ENCODE data around the gene TGFA. TPM values are rescaled to one million over a fixed set of nuclear protein-coding genes. Genes with fewer than 3 reads are reported as not detected.
A peak's percentile ranks its signal among the peaks of the same experiment; 100 is the strongest.

The TGFA gene
- total RNA-seq, 1 donor from 2014 or later = 0.31 TPM

- Mint-ChIP-seq H3K27ac (no peak overlapping the region), H3K27me3 (peaks cover 58% of the 10 kb centered on the region), H3K9me3 (no peaks in the 10 kb centered on the region), H3K4me1 (peaks cover 19% of the 10 kb centered on the region), H3K4me3 (no peak overlapping the region), H3K36me3 (ENCODE audit: low read depth) (no peaks in the 10 kb centered on the region)
- CTCF ChIA-PET = no interaction called here
- DNase-seq (no peak), ATAC-seq (ENCODE audit: low read depth) (no peak)
- TF ChIP-seq CTCF (IDR thresholded peaks at IDR 0.05) = no peak
- intact Hi-C loops (cut with micrococcal nuclease) = no loop called here
- POLR2A ChIA-PET = no interaction called here
Measured at GRCh38 chr2:70556608-70557007, 3.0 kb upstream of the TGFA start.

- no peak for DNase-seq
- Mint-ChIP-seq H3K9me3 (no peaks in the 10 kb centered on the region), H3K27me3 (peaks cover 54% of the 10 kb centered on the region), H3K4me3 (peak overlapping the region; percentile 75), H3K36me3 (ENCODE audit: low read depth) (no peaks in the 10 kb centered on the region), H3K4me1 (peaks cover 19% of the 10 kb centered on the region), H3K27ac (no peak overlapping the region)
- intact Hi-C loops (cut with micrococcal nuclease) = loop anchor here (5.0 kb wide), 3 partner anchors 77 to 212 kb away; no protein-coding TSS in a partner anchor
- TF ChIP-seq CTCF (IDR thresholded peaks at IDR 0.05) = no peak
- ATAC-seq (ENCODE audit: low read depth) = no peak
- POLR2A ChIA-PET = no interaction called here
- CTCF ChIA-PET = no interaction called here
Measured at GRCh38 chr2:70554338-70554892, 789 bp upstream of the TGFA start.

GRCh38 chr2:70553334-70553583, 367 bp downstream of the TGFA start:
- DNase-seq = no peak
- no peak for TF ChIP-seq CTCF (IDR thresholded peaks at IDR 0.05)
- ChIA-PET POLR2A (interaction anchor here (0.5 kb wide), 1 partner anchor 77 kb away, joined by 3 read pairs; no protein-coding TSS in a partner anchor), CTCF (interaction anchor here (1.0 kb wide), 1 partner anchor 64 kb away, joined by 3 read pairs; no protein-coding TSS in a partner anchor)
- no peaks in the 10 kb centered on the region for H3K36me3 Mint-ChIP-seq (ENCODE audit: low read depth)
- peaks cover 52% of the 10 kb centered on the region for H3K27me3 Mint-ChIP-seq
- H3K4me3 Mint-ChIP-seq = peak overlapping the region; percentile 84
- no peaks in the 10 kb centered on the region for H3K9me3 Mint-ChIP-seq
- intact Hi-C loops (cut with micrococcal nuclease) = loop anchor here (2.0 to 5.0 kb wide), 4 partner anchors 64 to 211 kb away; no protein-coding TSS in a partner anchor
- H3K27ac Mint-ChIP-seq = no peak overlapping the region
- H3K4me1 Mint-ChIP-seq = peaks cover 19% of the 10 kb centered on the region
- ATAC-seq (ENCODE audit: low read depth) = peak; percentile 11

- H3K4me3 Mint-ChIP-seq = peak overlapping the region; percentile 84
- no peak for DNase-seq
- no peaks in the 10 kb centered on the region for H3K36me3 Mint-ChIP-seq (ENCODE audit: low read depth)
- intact Hi-C loops (cut with micrococcal nuclease) = loop anchor here (2.0 to 5.0 kb wide), 4 partner anchors 64 to 210 kb away; no protein-coding TSS in a partner anchor
- no peak for ATAC-seq (ENCODE audit: low read depth)
- no peak for TF ChIP-seq CTCF (IDR thresholded peaks at IDR 0.05)
- ChIA-PET CTCF (interaction anchor here (1.0 kb wide), 1 partner anchor 64 kb away, joined by 3 read pairs; no protein-coding TSS in a partner anchor), POLR2A (interaction anchor here (0.5 kb wide), 1 partner anchor 77 kb away, joined by 3 read pairs; no protein-coding TSS in a partner anchor)
- H3K27me3 Mint-ChIP-seq = peaks cover 51% of the 10 kb centered on the region
- no peaks in the 10 kb centered on the region for H3K9me3 Mint-ChIP-seq
- no peak overlapping the region for H3K27ac Mint-ChIP-seq
- peaks cover 19% of the 10 kb centered on the region for H3K4me1 Mint-ChIP-seq
Measured at GRCh38 chr2:70552501-70553333, 909 bp downstream of the TGFA start.

- no peak for ATAC-seq (ENCODE audit: low read depth)
- ChIA-PET POLR2A (no interaction called here), CTCF (no interaction called here)
- intact Hi-C loops (cut with micrococcal nuclease) = loop anchor here (5.0 kb wide), 3 partner anchors 74 to 209 kb away; no protein-coding TSS in a partner anchor
- H3K36me3 Mint-ChIP-seq (ENCODE audit: low read depth) = no peaks in the 10 kb centered on the region
- peaks cover 37% of the 10 kb centered on the region for H3K27me3 Mint-ChIP-seq
- H3K27ac Mint-ChIP-seq = no peak overlapping the region
- DNase-seq = no peak
- peaks cover 19% of the 10 kb centered on the region for H3K4me1 Mint-ChIP-seq
- H3K4me3 Mint-ChIP-seq = no peak overlapping the region
- H3K9me3 Mint-ChIP-seq = no peaks in the 10 kb centered on the region
- no peak for TF ChIP-seq CTCF (IDR thresholded peaks at IDR 0.05)
Measured at GRCh38 chr2:70551167-70551566, 2.5 kb downstream of the TGFA start.

All from activated B cell treated with CpG ODN at 0.5 μM for 24 hours (primary cell).